ENCODE measurements around the gene ABCG1.

GRCh38 chr21:42250422-42251403 lies 31.8 kb downstream of the ABCG1 start:
- TF ChIP-seq EZH2 (IDR thresholded peaks at IDR 0.05; ENCODE audit: low read depth) (no peak), CTCF (conservative IDR thresholded peaks at IDR 0.05) (no peak)
